Measurements from ENCODE around the gene NXN.

- no peak for TF ChIP-seq POLR2A (IDR thresholded peaks at IDR 0.05)
- no peak for TF ChIP-seq CTCF (IDR thresholded peaks at IDR 0.05)
These were observed 25.3 kb upstream of the NXN start for GRCh38 chr17:1004769-1005295.
